ENCODE results near the gene LDB2. TPM values are rescaled to one million over a fixed set of nuclear protein-coding genes. Genes with fewer than 3 reads are reported as not detected.

LDB2 gene
- total RNA-seq, 1 experiment from 2014 or later: not detected

- Histone ChIP-seq H3K4me2 (no peak overlapping the region), H2AFZ (no peak overlapping the region), H3K4me1 (replicated peaks; ENCODE audit: insufficient read depth) (no peaks in the 10 kb centered on the region), H3K36me3 (ENCODE audit: low read depth) (no peaks in the 10 kb centered on the region), H3K27ac (no peak overlapping the region), H3K27me3 (ENCODE audit: insufficient read depth, low read depth) (no peaks in the 10 kb centered on the region), H4K20me1 (ENCODE audit: insufficient read depth) (no peaks in the 10 kb centered on the region), H3K9me3 (ENCODE audit: insufficient read depth, low read depth) (no peaks in the 10 kb centered on the region), H3F3A (ENCODE audit: insufficient read depth, low read depth) (no peaks in the 10 kb centered on the region), H3K9me2 (ENCODE audit: insufficient read depth) (no peaks in the 10 kb centered on the region), H3K79me2 (ENCODE audit: low read depth) (no peaks in the 10 kb centered on the region), H3K4me3 (no peak overlapping the region)
- POLR2A ChIA-PET (ENCODE audit: unreplicated experiment): no interaction called here
- intact Hi-C loops (cut with micrococcal nuclease; ENCODE audit: unreplicated experiment): no loop called here
- DNase-seq: no peak
- no TSS peak for BruUV-seq (replicated peaks)
- CTCF ChIA-PET: no interaction called here
- TF ChIP-seq CTCF (conservative IDR thresholded peaks at IDR 0.05) (no peak), EZH2 (IDR thresholded peaks at IDR 0.05; ENCODE audit: low read depth) (no peak)
Observed at GRCh38 chr4:16720761-16721160, 177.7 kb downstream of the LDB2 start.

- Histone ChIP-seq H3K4me2 (no peak overlapping the region), H3K9me3 (ENCODE audit: insufficient read depth, low read depth) (no peaks in the 10 kb centered on the region), H2AFZ (no peak overlapping the region), H3K27ac (no peak overlapping the region), H4K20me1 (ENCODE audit: insufficient read depth) (no peaks in the 10 kb centered on the region), H3K27me3 (ENCODE audit: insufficient read depth, low read depth) (no peaks in the 10 kb centered on the region), H3K4me3 (no peak overlapping the region), H3K36me3 (ENCODE audit: low read depth) (no peaks in the 10 kb centered on the region), H3F3A (ENCODE audit: insufficient read depth, low read depth) (no peaks in the 10 kb centered on the region), H3K4me1 (replicated peaks; ENCODE audit: insufficient read depth) (no peaks in the 10 kb centered on the region), H3K79me2 (ENCODE audit: low read depth) (no peaks in the 10 kb centered on the region), H3K9me2 (ENCODE audit: insufficient read depth) (no peaks in the 10 kb centered on the region)
- TF ChIP-seq EZH2 (IDR thresholded peaks at IDR 0.05; ENCODE audit: low read depth) (no peak), CTCF (conservative IDR thresholded peaks at IDR 0.05) (no peak)
- ChIA-PET CTCF (no interaction called here), POLR2A (ENCODE audit: unreplicated experiment) (no interaction called here)
- intact Hi-C loops (cut with micrococcal nuclease; ENCODE audit: unreplicated experiment): no loop called here
- DNase-seq: no peak
- BruUV-seq (replicated peaks): no TSS peak
Observed at GRCh38 chr4:16717266-16717970, 181.0 kb downstream of the LDB2 start.

- Histone ChIP-seq H3K4me1 (replicated peaks; ENCODE audit: insufficient read depth) (no peaks in the 10 kb centered on the region), H3F3A (ENCODE audit: insufficient read depth, low read depth) (no peaks in the 10 kb centered on the region), H3K4me3 (no peak overlapping the region), H3K9me2 (ENCODE audit: insufficient read depth) (no peaks in the 10 kb centered on the region), H3K79me2 (ENCODE audit: low read depth) (no peaks in the 10 kb centered on the region), H4K20me1 (ENCODE audit: insufficient read depth) (no peaks in the 10 kb centered on the region), H3K36me3 (ENCODE audit: low read depth) (no peaks in the 10 kb centered on the region), H3K27ac (no peak overlapping the region), H3K27me3 (ENCODE audit: insufficient read depth, low read depth) (no peaks in the 10 kb centered on the region), H2AFZ (no peak overlapping the region), H3K9me3 (ENCODE audit: insufficient read depth, low read depth) (no peaks in the 10 kb centered on the region), H3K4me2 (no peak overlapping the region)
- no TSS peak for BruUV-seq (replicated peaks)
- POLR2A ChIA-PET (ENCODE audit: unreplicated experiment): interaction anchor here (0.6 kb wide), 1 partner anchor 1327 kb away, joined by 3 read pairs; no protein-coding TSS in a partner anchor
- CTCF ChIA-PET: no interaction called here
- TF ChIP-seq EZH2 (IDR thresholded peaks at IDR 0.05; ENCODE audit: low read depth): no peak
- no peak for TF ChIP-seq CTCF (conservative IDR thresholded peaks at IDR 0.05)
- intact Hi-C loops (cut with micrococcal nuclease; ENCODE audit: unreplicated experiment): no loop called here
- DNase-seq: no peak
Observed at GRCh38 chr4:16715482-16715881, 183.0 kb downstream of the LDB2 start.
